ENCODE measurements around the gene MGAT3.

Gene MGAT3

GRCh38 chr22:39476664-39477063 lies 19.9 kb downstream of the MGAT3 start:
- TF ChIP-seq EZH2 (optimal IDR thresholded peaks at IDR 0.05; ENCODE audit: low read depth, low read length) (no peak), CTCF (IDR thresholded peaks at IDR 0.05; ENCODE audit: low read length) (no peak), EZH2phosphoT487 (IDR thresholded peaks at IDR 0.05; ENCODE audit: low read length) (no peak)
- peaks cover 3% of the 10 kb centered on the region; the same call in 1 of the 2 replicates for H3K36me3 ChIP-seq (replicated peaks; ENCODE audit: insufficient read depth, low read length)
- peaks cover 90% of the 10 kb centered on the region for H3K79me2 ChIP-seq (ENCODE audit: low read length)
- no peak overlapping the region for H3K4me2 ChIP-seq (ENCODE audit: low read depth, low read length)
- H3K9me2 ChIP-seq (replicated peaks; ENCODE audit: insufficient read depth, low read length) = no peaks in the 10 kb centered on the region
- H3F3A ChIP-seq (ENCODE audit: insufficient read depth, low read length) = peaks cover 15% of the 10 kb centered on the region
- no peaks in the 10 kb centered on the region for H4K20me1 ChIP-seq (ENCODE audit: insufficient read depth, low read length)
- H3K27me3 ChIP-seq (replicated peaks; ENCODE audit: insufficient read depth, low read length) = no peaks in the 10 kb centered on the region
- no peak overlapping the region for H3K9ac ChIP-seq (ENCODE audit: low read length)
- H2AFZ ChIP-seq (ENCODE audit: low read length) = no peak overlapping the region
- DNase-seq = no peak
- H3K4me1 ChIP-seq (ENCODE audit: low read length) = peaks cover 18% of the 10 kb centered on the region
- no peak overlapping the region for H3K27ac ChIP-seq (ENCODE audit: low read length)
- H3K4me3 ChIP-seq (ENCODE audit: low read length) = no peak overlapping the region
- H3K9me3 ChIP-seq (replicated peaks; ENCODE audit: insufficient read depth, low read length) = no peaks in the 10 kb centered on the region

GRCh38 chr22:39477542-39477941 lies 20.7 kb downstream of the MGAT3 start:
- no peaks in the 10 kb centered on the region for H3K9me3 ChIP-seq (replicated peaks; ENCODE audit: insufficient read depth, low read length)
- H3K9ac ChIP-seq (ENCODE audit: low read length) = no peak overlapping the region
- no peak overlapping the region for H3K4me2 ChIP-seq (ENCODE audit: low read depth, low read length)
- DNase-seq = no peak
- H3K36me3 ChIP-seq (replicated peaks; ENCODE audit: insufficient read depth, low read length) = peaks cover 3% of the 10 kb centered on the region; the same call in 1 of the 2 replicates
- no peaks in the 10 kb centered on the region for H3K9me2 ChIP-seq (replicated peaks; ENCODE audit: insufficient read depth, low read length)
- H3K4me1 ChIP-seq (ENCODE audit: low read length) = peaks cover 9% of the 10 kb centered on the region
- H2AFZ ChIP-seq (ENCODE audit: low read length) = no peak overlapping the region
- no peaks in the 10 kb centered on the region for H4K20me1 ChIP-seq (ENCODE audit: insufficient read depth, low read length)
- no peak overlapping the region for H3K27ac ChIP-seq (ENCODE audit: low read length)
- TF ChIP-seq EZH2 (optimal IDR thresholded peaks at IDR 0.05; ENCODE audit: low read depth, low read length) = no peak
- TF ChIP-seq CTCF (IDR thresholded peaks at IDR 0.05; ENCODE audit: low read length) = no peak
- H3F3A ChIP-seq (ENCODE audit: insufficient read depth, low read length) = peaks cover 7% of the 10 kb centered on the region
- no peak overlapping the region for H3K4me3 ChIP-seq (ENCODE audit: low read length)
- H3K27me3 ChIP-seq (replicated peaks; ENCODE audit: insufficient read depth, low read length) = no peaks in the 10 kb centered on the region
- H3K79me2 ChIP-seq (ENCODE audit: low read length) = peaks cover 96% of the 10 kb centered on the region

- no peaks in the 10 kb centered on the region for H3K9me2 ChIP-seq (replicated peaks; ENCODE audit: insufficient read depth, low read length)
- H3K9ac ChIP-seq (ENCODE audit: low read length) = no peak overlapping the region
- no peaks in the 10 kb centered on the region for H3F3A ChIP-seq (ENCODE audit: insufficient read depth, low read length)
- peaks cover under 1% of the 10 kb centered on the region for H3K4me1 ChIP-seq (ENCODE audit: low read length)
- TF ChIP-seq EZH2 (optimal IDR thresholded peaks at IDR 0.05; ENCODE audit: low read depth, low read length) (no peak), CTCF (IDR thresholded peaks at IDR 0.05; ENCODE audit: low read length) (no peak), EZH2phosphoT487 (IDR thresholded peaks at IDR 0.05; ENCODE audit: low read length) (no peak)
- DNase-seq = no peak
- H3K27ac ChIP-seq (ENCODE audit: low read length) = no peak overlapping the region
- H4K20me1 ChIP-seq (ENCODE audit: insufficient read depth, low read length) = no peaks in the 10 kb centered on the region
- no peak overlapping the region for H2AFZ ChIP-seq (ENCODE audit: low read length)
- no peak overlapping the region for H3K4me3 ChIP-seq (ENCODE audit: low read length)
- peaks cover 3% of the 10 kb centered on the region; the same call in 1 of the 2 replicates for H3K36me3 ChIP-seq (replicated peaks; ENCODE audit: insufficient read depth, low read length)
- no peaks in the 10 kb centered on the region for H3K27me3 ChIP-seq (replicated peaks; ENCODE audit: insufficient read depth, low read length)
- H3K9me3 ChIP-seq (replicated peaks; ENCODE audit: insufficient read depth, low read length) = no peaks in the 10 kb centered on the region
- peaks cover 89% of the 10 kb centered on the region for H3K79me2 ChIP-seq (ENCODE audit: low read length)
- H3K4me2 ChIP-seq (ENCODE audit: low read depth, low read length) = no peak overlapping the region
These were observed 21.6 kb downstream of the MGAT3 start for GRCh38 chr22:39478441-39478850.

All from MM.1S (cell line).